Measurements from ENCODE around the gene SHANK1. TPM values are rescaled to one million over a fixed set of nuclear protein-coding genes. Genes with fewer than 3 reads are reported as not detected.

The SHANK1 gene
- total RNA-seq, 4 donors from 2014 or later, result 0.06 TPM; not detected in 3

DNA sequence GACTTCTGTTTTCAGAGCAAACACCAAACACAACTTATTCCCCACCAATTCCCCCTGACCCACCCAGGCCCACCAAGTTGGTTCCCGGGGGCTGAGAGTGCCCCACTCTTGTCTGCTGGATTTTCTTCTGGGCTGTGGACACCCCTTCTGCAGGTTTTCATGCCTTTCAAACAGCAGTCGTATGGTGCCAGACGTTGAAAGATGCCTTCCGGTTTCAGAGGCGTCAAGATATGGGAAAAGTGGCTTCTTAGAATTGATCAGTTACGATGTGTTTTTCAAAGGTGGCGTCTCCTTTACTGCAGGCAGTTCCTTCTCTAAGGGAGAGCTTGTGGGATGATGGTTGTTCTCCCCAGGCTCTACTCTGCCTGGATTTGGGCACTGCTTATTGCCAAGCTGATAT is 16.3 kb upstream of the SHANK1 start:
- no peak for TF ChIP-seq POLR2A (IDR thresholded peaks at IDR 0.05)
- TF ChIP-seq, protein P1, sequence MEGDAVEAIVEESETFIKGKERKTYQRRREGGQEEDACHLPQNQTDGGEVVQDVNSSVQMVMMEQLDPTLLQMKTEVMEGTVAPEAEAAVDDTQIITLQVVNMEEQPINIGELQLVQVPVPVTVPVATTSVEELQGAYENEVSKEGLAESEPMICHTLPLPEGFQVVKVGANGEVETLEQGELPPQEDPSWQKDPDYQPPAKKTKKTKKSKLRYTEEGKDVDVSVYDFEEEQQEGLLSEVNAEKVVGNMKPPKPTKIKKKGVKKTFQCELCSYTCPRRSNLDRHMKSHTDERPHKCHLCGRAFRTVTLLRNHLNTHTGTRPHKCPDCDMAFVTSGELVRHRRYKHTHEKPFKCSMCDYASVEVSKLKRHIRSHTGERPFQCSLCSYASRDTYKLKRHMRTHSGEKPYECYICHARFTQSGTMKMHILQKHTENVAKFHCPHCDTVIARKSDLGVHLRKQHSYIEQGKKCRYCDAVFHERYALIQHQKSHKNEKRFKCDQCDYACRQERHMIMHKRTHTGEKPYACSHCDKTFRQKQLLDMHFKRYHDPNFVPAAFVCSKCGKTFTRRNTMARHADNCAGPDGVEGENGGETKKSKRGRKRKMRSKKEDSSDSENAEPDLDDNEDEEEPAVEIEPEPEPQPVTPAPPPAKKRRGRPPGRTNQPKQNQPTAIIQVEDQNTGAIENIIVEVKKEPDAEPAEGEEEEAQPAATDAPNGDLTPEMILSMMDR (IDR thresholded peaks at IDR 0.05), result no peak
- H3K9me3 ChIP-seq, result no peaks in the 10 kb centered on the region
- H3K36me3 ChIP-seq, result no peaks in the 10 kb centered on the region
- peaks cover 0 to 77% (median 0%) of the 10 kb centered on the region in 4 donors for H3K27me3 ChIP-seq
- intact Hi-C loops (cut with DNase I), result no loop called here
- no peak for DNase-seq
- H3K4me1 ChIP-seq, result peaks cover 0 to 2% (median 0%) of the 10 kb centered on the region in 3 donors
- no peak overlapping the region for H3K27ac ChIP-seq
- WGBS, 2 donors, result 64 to 66% methylated on average over 7 of the region's 7 CpGs
- no peak overlapping the region for H3K4me3 ChIP-seq

DNA sequence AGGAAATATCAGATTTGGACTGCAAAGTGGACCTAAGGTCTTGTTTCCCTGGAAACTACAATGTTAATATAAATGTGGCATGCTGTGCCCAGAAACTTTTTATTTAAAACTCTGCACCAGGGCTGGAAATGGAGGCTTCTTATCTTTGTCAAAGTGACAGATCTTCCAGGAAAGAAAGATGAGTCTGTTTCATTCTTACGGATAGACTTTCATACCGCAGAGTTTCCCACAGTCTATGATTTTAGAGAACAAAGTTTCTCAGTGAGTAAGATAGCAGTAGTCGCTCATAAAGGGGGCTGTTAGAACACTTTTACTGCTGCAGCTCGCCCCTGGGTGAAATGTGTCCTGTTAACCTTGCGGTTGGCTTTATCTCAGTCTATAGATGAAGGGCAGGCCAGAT is 10.3 kb upstream of the SHANK1 start:
- no peak for DNase-seq
- no peaks in the 10 kb centered on the region for H3K36me3 ChIP-seq
- TF ChIP-seq, protein P1 (IDR thresholded peaks at IDR 0.05), result no peak
- no peak for TF ChIP-seq POLR2A (IDR thresholded peaks at IDR 0.05)
- H3K4me1 ChIP-seq, result peaks cover 5 to 22% (median 12%) of the 10 kb centered on the region in 3 donors
- WGBS, 2 donors, result 68 to 78% methylated on average over 5 of the region's 5 CpGs
- peaks cover 0 to 68% (median 0%) of the 10 kb centered on the region in 4 donors for H3K27me3 ChIP-seq
- intact Hi-C loops (cut with DNase I), result no loop called here
- H3K27ac ChIP-seq, result no peak overlapping the region
- H3K4me3 ChIP-seq, result no peak overlapping the region
- no peaks in the 10 kb centered on the region for H3K9me3 ChIP-seq

DNA sequence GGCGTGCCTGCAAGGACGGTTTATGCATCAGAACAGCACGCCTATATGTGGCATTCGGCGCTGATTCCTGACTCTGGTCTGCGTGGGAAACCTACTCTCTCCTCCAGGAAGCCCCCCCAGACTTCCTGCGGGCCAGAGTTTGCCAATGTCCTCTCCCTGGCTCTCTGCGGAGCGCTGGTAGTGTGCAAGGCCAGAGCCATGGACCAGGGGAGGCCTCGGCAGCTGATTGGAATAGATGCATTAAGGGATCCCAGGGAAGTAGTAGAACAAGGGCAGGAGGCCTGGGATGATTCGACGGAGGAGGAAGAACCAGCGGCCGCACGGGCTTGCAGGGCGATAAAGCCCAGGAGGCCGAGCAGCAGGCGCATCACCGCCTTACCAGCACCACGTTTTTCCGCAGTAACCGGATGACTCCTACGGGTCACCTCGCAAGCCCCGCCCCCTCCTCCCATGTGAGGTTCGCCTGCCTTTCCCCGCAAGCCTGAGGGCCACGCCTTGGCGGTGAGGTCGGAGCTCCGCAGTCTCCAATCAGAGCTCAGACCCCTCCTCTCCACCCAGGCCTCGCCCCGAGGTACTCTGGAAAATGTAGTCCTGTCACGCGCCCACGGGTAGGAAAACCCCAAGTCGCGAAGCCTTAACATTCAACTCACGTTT is 8.6 kb upstream of the SHANK1 start:
- Histone ChIP-seq H3K27ac (no peak overlapping the region), H3K9me3 (no peaks in the 10 kb centered on the region), H3K4me1 (peaks cover 11 to 37% (median 22%) of the 10 kb centered on the region in 3 donors), H3K4me3 (peak overlapping the region in 1 of 4 donors; percentile 12), H3K36me3 (no peaks in the 10 kb centered on the region), H3K27me3 (peaks cover 0 to 79% (median 0%) of the 10 kb centered on the region in 4 donors)
- no peak for DNase-seq
- intact Hi-C loops (cut with DNase I), result no loop called here
- WGBS, 2 donors, result 19 to 48% methylated on average over 16 to 25 of the region's 39 CpGs
- TF ChIP-seq POLR2A (IDR thresholded peaks at IDR 0.05), result no peak
- TF ChIP-seq, protein P1 (IDR thresholded peaks at IDR 0.05), result no peak

DNA sequence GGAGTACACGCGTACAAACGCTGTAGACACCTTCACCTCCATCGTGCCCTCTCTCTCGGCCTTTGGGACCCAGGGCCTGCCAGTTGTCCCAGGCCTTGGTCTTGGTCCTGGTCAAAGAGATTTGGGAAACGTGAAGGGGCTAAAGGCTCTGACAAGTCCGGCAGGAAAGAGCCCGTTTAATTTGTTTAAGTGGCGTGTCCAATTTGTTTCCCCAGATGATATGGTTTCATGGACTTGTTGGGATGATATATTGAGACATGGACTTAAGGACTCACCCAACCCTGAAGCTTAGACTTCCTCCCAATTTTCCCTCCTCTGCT is 6.3 kb upstream of the SHANK1 start:
- WGBS, 2 donors, result 66 to 74% methylated on average over 4 to 9 of the region's 9 CpGs
- peak overlapping the region in 1 of 4 donors; percentile 74 for H3K27ac ChIP-seq

More for the DNA sequence above, 6.3 kb upstream of the SHANK1 start:
- H3K9me3 ChIP-seq, result no peaks in the 10 kb centered on the region
- peak overlapping the region; percentile 55 to 74 (median 64) for H3K4me3 ChIP-seq
- no peak for TF ChIP-seq POLR2A (IDR thresholded peaks at IDR 0.05)
- TF ChIP-seq, protein P1 (IDR thresholded peaks at IDR 0.05), result no peak
- no peak for DNase-seq
- peaks cover 11 to 55% (median 27%) of the 10 kb centered on the region in 3 donors for H3K4me1 ChIP-seq
- H3K27me3 ChIP-seq, result peaks cover 0 to 87% (median 0%) of the 10 kb centered on the region in 4 donors
- intact Hi-C loops (cut with DNase I), result no loop called here
- H3K36me3 ChIP-seq, result no peaks in the 10 kb centered on the region
